ENCODE data around the gene STRN4.

GRCh38 chr19:46689358-46689757 is 56.9 kb downstream of the STRN4 start:
- no peak for TF ChIP-seq CTCF (IDR thresholded peaks at IDR 0.05; ENCODE audit: insufficient read depth, low read length)
- TF ChIP-seq REST (IDR thresholded peaks at IDR 0.05; ENCODE audit: insufficient replicate concordance, low read depth), result no peak
- no peak for TF ChIP-seq SPI1 (IDR thresholded peaks at IDR 0.05; ENCODE audit: borderline replicate concordance, low read depth)
